HG03108 (cell line): ENCODE measurements around the gene TYK2.
A peak's percentile ranks its signal among the peaks of the same experiment; 100 is the strongest.

Source experiments
- ATAC-seq: cut with Tn5 transposase; IDR thresholded peaks from one replicate; pipeline ENCODE4 v1.9.1; 2021; ENCODE audit warnings: moderate library complexity; ENCODE audit not compliant: unreplicated experiment

The TYK2 gene

DNA sequence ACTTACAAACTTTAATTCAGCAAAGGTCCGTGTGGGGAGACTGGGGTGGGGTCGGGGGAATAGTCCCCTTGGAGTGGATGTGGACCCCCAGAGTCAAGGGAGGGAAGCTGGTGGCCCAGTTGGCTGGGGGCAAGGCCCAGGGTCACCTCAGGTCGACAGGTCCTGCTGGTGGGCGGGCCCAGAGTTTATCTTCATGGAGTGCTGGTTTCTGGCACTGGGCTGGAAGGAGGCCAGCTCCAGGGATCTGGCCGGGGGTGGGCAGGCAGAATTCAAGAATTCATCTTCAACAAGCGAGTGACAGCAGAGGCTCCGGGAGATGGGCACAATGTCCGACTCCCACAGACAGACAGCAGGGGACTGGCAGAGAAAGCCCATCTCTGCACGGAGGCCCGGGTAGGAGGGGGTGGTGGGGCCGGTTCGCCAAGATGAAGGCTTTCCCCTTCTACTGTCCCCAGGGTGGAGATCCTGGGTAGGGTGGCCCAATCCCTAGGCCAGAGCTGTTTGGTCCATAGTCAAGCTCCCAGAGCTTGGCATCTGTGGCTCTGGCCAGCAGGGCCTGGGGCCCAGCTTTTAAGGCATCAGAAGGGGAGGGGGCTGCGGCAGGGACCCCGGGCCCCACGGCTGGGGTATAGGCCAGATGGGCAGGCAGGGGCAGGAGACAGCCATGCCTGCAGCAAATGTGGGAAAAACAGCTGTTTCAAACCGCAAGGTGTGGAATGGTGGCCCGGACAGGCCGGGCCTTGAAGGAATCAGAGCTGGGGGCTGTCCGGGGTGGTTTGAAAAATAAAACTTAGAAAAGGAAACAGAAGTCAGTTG, 63.9 kb downstream of the TYK2 start:
- no peak for ATAC-seq

DNA sequence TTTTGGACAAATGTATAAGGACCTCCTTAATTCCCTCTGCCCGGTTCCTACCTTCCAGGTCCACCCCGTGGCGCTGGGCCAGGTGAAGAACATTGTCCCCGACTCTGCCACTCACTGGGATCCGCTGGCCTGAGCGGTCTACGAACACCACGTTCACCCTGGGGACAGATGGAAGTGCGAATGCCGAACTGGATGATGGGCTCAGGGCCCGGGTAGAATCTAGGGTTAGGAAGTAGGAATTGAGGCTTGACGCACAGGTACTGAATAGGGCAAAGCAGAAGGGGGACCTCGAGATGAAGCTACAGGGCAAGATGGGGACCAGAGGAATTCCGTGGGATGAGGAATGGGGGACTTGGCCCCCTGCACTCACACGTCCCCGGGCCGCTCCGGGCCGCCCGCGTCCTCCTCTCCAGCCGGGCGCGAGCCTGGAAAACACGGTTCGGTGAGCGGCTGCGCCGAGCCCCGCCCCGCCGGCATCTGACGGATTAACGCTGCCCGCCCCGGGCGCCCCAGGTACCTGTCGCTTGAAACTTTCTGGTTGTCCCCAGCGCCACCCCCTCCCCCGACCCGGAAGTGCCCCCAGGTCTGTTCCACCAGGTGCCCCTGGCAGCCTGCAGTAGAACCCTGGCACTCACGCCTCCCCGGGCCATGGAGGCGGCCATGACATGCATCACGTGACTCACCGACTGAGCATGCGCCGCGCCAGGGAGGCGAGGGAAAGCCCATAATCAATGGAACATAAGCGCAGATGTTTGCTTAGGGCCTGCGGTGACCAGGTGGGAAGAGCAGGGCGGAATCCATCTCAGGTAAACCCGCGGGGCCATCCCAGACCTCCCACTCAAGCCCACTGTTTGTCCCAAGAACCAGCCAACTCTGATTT, 64.8 kb downstream of the TYK2 start, which contains the start of gene FDX2:
Gene FDX2, minus strand, starts transcription at position 681 of the 880 bp plus-strand sequence. Its CDS starts 19 bp downstream, at position 662.
- peak; percentile 59 for ATAC-seq

GRCh38 chr19:10309423-10309822, 70.9 kb downstream of the TYK2 start, which contains the start of gene ZGLP1:
ZGLP1 (minus strand) TSS chr19:10309815.
- ATAC-seq = no peak

DNA sequence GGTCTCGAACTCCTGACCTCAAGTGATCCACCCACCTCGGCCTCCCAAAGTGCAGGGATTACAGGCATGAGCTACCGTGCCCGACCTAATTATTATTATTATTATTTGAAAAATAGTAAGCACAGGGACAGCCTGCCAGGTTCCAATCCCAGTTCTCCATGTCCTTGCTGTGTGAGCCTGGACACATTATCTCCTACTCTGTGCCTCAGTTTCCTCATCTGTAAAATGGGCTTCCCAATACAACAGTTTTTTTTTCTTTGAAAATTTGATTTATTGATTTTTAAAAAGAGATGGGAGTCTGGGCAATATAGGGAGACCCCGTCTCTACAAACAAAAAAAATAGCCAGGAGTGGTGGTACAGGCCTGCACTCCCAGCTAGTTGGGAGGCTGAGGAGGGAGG, 74.0 kb downstream of the TYK2 start:
- no peak for ATAC-seq

DNA sequence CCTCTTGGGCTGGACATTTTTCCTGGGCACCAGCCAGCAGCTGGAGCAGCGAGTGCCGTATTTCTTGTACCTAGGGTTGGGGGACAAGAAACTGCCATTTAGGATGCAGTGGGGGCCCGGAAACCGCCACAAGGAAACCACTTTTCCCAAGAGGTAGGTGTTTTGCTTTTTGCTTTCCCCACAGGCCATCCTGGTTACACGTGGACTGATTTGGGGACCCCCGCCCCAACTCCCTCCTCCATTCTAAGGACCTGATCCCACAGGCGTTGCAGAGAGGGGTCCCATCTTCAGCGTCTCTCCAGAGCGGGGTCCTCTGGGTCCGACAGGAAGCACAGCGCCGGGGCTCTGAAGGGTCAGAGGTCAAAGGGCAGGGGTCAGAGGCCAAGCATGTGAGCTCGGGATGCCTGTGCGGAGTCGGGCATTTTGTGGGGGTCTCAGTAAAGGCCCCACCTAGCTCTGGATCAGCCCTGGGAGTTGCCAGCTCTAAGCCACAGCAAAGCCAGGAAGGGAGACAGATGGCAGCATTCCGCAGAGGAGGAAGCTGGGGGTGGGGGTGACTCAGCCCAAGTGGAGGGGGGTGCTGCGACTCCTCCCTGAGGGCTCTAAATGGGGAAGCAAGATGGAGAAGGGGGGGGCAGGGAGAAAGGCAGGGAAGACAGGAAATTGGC, 75.1 kb downstream of the TYK2 start:
- no peak for ATAC-seq
